GM12865 (cell line): Measurements from ENCODE around the gene HRG.

ENCODE experiments used
- DNase-seq: peaks from one replicate; pipeline ENCODE4 v3.0.0; 2010; ENCODE audit warnings: low read depth
- H3K4me3 ChIP-seq: 2 replicates; pipeline ENCODE4 v1.5.1; 2011; ENCODE audit warnings: mild to moderate bottlenecking, low read depth, low read length, control low read depth
- TF ChIP-seq, protein P1 (sequence below): IDR thresholded peaks from 2 replicates; pipeline ENCODE4 v1.5.1; 2011; ENCODE audit warnings: low read length, control low read depth, low read depth, inconsistent platforms; ENCODE audit not compliant: insufficient read depth; ENCODE audit errors: missing control alignments

HRG gene

DNA sequence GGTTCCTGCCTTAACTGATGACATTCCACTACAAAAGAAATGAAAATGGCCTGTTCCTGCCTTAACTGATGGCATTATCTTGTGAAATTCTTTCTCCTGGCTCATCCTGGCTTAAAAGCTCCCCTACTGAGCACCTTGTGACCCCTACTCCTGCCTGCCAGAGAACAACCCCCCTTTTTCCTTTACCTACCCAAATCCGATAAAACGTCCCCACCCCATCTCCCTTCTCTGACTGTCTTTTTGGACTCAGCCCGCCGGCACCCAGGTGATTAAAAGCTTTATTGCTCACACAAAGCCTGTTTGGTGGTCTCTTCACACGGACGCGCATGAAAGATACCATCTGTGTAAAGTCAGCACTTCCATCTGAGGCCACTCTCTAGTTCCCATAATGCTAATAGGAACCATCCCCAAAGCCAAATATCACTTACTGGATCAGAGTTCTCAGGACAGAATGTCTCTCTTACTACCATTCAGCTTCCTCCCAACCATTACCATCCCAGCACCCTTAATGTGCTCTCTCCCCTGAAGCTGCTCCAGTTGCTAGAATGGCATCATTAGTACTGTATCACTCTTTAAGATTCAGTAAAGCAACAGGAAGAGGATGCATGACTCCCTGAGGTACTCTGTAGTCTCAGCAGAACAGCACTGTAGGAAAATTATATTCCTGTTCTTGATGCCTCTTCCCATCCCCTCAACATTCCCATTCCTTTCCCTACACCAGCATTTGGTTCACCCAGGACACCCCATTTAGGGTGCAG lies 2.3 kb upstream of the HRG start:
- H3K4me3 ChIP-seq = no peak overlapping the region
- DNase-seq = no peak
- TF ChIP-seq, protein P1, sequence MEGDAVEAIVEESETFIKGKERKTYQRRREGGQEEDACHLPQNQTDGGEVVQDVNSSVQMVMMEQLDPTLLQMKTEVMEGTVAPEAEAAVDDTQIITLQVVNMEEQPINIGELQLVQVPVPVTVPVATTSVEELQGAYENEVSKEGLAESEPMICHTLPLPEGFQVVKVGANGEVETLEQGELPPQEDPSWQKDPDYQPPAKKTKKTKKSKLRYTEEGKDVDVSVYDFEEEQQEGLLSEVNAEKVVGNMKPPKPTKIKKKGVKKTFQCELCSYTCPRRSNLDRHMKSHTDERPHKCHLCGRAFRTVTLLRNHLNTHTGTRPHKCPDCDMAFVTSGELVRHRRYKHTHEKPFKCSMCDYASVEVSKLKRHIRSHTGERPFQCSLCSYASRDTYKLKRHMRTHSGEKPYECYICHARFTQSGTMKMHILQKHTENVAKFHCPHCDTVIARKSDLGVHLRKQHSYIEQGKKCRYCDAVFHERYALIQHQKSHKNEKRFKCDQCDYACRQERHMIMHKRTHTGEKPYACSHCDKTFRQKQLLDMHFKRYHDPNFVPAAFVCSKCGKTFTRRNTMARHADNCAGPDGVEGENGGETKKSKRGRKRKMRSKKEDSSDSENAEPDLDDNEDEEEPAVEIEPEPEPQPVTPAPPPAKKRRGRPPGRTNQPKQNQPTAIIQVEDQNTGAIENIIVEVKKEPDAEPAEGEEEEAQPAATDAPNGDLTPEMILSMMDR = no peak

DNA sequence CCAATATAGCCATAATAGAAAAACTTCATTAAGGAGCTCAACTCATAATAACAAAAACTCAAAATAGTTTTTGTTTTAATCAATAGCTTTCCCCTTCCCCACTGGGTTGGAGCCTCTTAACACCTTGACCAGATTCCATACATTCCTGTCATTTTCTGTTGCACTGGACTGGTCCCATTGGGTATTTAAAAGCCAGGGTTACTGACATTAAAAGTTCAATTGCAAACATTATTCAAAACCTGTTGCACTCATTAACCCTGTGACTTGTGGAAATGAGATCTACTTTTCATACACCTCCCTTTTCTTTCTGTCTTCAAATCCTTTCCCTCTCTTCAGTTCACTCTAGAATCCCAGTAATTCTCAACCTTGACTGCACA lies 1.7 kb upstream of the HRG start:
- DNase-seq = no peak
- TF ChIP-seq, protein P1 = no peak
- H3K4me3 ChIP-seq = no peak overlapping the region

DNA sequence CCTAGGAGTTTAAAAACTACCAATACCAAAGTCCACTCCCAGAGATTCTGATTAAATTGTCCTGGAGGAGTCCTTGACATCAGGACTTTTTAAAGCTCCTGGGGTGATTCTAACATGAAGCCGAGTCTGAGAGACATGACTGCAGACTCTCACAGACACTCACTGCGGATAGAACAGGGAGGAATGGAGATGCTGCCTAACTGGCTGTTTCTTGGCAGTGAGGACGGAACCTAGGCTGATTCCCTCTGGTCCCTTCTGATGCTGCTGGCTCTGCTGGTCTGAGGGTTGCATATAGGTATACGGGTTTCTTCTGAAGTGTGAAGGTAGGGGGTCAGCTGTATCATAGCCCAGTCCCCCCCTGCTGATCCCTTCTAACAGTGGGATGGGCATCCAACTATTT lies 1.3 kb upstream of the HRG start:
- TF ChIP-seq, protein P1 = no peak
- H3K4me3 ChIP-seq = no peak overlapping the region
- DNase-seq = no peak

DNA sequence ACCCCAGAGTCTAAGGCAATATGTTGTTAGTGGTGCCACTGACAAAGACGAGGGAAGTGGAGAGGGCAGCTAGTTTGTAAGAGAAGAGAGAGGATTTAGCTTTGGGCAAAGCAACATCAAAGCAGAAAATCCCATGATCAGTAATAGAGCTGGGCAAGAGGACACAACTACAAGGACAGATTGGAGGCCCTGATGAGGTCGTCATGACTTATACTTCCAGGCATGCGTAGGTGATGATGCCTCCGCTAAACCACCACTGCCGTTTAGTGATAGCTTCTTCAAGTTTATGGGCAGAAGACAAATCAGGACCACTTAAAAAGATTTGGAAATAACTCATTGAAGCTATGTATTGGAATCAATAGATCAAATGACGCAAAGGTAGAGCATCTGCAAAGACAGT lies 2.6 kb downstream of the HRG start:
- TF ChIP-seq, protein P1 = no peak
- H3K4me3 ChIP-seq = no peak overlapping the region
- DNase-seq = no peak

DNA sequence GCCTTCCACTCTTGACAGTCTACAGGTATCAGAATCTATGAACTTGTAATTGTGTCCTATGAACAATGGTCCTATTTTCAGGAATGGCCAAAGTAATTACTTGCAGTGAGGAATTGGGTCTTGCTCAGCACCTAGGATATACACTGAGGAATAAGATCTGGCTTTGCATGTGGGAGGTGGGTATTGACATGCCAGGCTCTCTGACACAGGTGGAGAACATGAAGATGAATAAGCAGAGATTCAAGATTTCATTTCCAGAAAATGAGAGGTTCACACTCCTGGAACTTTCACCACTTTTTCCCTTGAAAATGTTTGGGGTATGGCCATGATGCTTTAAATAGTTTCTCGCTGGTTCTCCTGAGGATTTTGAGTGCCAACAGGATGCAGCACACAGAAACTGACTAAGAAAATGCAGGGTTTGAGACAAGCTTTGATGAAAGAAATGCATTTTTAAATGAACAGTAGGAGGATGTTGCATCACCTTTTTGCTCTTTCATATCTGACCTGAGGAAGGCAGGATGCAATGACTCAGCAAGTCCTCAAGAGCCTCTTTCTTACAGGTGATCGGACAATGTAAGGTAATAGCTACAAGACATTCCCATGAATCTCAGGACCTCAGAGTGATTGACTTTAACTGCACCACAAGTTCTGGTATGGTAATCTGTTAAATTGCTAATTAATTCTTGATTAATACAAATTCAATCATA lies 3.7 kb downstream of the HRG start:
- TF ChIP-seq, protein P1 = no peak
- H3K4me3 ChIP-seq = no peak overlapping the region
- DNase-seq = peak; percentile 27

DNA sequence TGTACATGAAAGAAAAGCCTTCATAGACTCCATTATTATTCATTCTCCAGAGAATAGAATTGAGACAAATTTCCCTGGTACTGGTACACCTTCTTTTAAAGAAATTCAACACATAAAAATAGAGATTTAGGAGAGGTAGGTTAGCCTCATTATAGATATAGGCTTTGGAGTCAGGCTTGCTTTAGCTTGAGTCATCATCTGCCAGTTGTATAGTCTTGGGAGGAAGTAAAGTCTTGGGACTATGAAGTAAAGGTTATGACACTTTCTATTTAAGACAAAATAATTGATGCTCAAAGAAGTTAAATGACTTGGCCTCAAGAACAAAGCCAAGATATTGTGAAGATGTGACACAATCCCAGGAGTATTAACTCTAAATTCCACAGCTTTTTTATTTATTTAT lies 4.3 kb downstream of the HRG start:
- no peak overlapping the region for H3K4me3 ChIP-seq
- DNase-seq = no peak

More for the DNA sequence above, 4.3 kb downstream of the HRG start:
- TF ChIP-seq, protein P1 = no peak
